GM20000 (cell line): ENCODE measurements around the gene USPL1.

Experiments
- DNase-seq: peaks from one replicate; pipeline ENCODE4 v3.0.0; 2012; ENCODE audit warnings: low spot score
- TF ChIP-seq, protein P1 (sequence below): IDR thresholded peaks from 2 replicates; pipeline ENCODE4 v1.5.1; 2012; ENCODE audit warnings: mild to moderate bottlenecking, control low read depth; ENCODE audit errors: extremely low read depth, missing control alignments

Gene USPL1

DNA sequence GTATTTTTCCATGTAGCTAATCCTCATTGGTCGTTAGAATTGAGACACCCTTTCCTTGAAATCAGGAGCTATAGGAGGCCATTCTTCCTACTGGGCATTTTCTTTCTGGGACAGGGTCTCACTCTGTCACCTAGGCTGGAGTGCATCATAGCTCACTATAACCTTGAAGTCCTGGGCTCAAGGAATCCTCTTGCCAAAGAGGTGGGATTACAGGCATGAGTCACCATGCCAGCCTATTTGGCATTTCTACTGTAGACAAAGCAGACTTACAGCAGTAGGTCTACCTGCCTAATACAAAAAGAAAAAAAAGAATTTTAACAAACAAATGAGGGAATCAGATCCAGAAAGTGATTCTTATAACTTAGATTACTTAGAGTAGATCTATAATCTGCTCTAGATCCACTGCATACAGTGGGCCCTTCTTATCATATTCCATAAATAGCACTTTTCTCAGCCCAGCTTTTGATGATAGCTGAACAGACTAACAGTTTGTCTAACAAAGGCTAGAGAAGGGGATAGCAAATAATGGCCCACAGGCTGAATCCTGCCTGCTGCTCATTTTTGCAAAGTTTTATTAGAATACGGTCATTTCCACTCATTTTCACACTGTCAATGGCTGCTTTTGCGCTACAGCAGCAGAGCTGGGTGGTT, 36.7 kb upstream of the USPL1 start:
- TF ChIP-seq, protein P1, sequence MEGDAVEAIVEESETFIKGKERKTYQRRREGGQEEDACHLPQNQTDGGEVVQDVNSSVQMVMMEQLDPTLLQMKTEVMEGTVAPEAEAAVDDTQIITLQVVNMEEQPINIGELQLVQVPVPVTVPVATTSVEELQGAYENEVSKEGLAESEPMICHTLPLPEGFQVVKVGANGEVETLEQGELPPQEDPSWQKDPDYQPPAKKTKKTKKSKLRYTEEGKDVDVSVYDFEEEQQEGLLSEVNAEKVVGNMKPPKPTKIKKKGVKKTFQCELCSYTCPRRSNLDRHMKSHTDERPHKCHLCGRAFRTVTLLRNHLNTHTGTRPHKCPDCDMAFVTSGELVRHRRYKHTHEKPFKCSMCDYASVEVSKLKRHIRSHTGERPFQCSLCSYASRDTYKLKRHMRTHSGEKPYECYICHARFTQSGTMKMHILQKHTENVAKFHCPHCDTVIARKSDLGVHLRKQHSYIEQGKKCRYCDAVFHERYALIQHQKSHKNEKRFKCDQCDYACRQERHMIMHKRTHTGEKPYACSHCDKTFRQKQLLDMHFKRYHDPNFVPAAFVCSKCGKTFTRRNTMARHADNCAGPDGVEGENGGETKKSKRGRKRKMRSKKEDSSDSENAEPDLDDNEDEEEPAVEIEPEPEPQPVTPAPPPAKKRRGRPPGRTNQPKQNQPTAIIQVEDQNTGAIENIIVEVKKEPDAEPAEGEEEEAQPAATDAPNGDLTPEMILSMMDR = no peak
- DNase-seq = no peak

DNA sequence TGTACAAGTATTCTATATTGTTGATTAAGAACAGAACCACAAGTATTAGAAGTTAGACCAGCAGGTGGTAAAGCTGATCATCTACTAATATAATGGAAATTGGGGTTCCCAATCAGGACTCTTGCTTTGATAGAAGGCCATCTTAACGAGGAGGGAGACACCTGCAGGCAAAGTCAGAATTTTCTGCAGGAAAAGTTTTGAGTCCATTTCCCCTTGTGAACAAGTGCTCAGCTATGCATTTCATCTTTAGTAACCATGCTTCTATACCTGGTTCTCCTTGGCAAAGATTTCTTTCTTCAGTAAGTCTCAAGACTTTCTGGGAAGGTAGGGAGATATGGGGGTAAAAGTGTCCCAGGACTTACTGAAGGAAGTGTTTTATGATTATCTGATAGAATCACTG, 36.1 kb upstream of the USPL1 start:
- TF ChIP-seq, protein P1 = no peak
- DNase-seq = peak; percentile 27

DNA sequence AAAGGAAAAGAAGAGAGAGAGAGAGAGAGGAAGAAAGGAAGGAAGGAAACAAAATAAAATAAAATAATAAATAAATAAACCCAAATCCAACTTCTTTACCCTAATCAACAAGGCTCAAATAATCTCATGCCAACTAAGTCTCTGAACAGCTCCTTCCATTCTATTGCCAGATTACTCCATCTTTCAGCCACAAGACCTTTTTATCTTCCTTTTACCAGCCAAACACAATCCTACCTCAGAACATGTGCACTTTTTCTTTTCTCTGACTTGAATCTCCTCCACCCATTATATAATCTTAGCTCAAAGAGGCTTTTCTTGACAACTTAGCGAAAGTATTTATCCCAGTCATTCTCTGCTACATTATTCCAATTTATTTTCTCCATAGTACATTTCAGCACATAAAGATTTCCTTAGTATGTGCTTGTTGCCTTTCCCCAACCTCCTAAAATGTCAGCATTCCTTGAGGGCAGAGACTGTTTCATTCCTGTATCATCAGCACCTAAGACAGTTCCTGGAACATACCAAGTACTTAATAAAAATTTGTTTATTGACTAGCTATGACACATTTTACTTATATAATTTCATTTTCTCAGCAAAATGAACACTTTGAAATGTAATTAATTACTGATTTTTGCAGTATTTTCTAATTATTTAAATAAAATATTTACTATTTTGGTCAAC, 33.5 kb upstream of the USPL1 start:
- TF ChIP-seq, protein P1 = no peak
- no peak for DNase-seq

DNA sequence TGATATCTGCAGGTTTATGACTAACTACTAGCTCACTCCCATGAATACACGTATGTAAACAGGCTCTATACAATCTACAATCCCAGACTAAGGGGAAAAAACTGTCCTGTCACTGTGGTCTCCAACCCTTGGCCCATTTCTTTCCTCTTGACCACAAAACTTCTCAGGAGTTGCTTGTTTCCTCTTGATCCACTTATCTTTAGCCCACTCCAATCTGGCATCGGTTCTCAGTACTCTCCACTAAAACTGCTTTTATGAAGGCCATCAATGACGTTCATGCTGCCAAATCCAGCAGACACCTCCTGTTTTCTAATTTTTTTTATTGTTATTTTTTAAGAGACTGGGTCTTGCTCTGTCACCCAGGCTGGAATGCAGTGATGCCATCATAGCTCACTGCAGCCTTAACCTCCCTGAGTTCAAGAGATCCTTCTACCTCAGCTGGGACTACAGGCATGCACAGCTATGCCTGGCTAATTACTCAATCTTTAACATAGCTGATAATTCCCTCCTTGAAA, 31.9 kb upstream of the USPL1 start:
- no peak for DNase-seq
- TF ChIP-seq, protein P1 = no peak

DNA sequence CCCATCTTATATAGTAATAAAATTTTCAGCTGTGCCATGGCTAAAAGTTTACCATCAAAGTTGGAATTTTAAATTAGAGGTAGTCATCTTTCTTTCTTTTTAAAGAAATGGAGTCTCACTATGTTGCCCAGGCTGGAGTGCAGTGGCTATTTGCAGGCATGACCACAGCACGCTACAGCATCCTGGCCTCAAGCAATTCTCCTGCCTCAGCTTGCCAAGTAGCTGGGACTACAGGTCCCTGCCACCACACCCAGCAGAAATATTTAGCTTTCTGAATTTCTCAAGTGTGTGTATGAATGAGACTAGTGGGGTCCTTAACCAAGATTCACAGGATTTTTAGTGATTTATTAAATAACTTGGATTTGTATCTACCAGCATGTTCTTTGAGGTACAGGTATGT, 30.5 kb upstream of the USPL1 start:
- no peak for DNase-seq
- TF ChIP-seq, protein P1 = no peak

DNA sequence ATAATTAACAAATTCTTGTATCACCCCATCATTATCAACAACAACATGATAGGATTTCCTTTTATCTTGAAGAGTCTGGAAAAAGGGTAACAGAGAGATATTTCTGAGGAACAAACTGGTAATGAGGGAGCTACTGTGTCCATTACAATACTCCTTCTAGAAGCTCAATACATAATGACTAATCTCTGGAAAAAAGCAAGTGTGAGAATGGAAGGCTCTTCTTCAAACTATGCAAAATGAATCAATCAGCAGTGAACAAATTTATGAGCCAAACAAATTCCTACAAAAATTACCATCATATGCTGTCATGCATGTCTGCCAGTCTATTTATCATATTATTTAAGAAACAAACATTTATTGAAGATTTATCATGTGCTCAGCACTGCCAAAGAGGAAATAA, 30.0 kb upstream of the USPL1 start:
- TF ChIP-seq, protein P1 = no peak
- no peak for DNase-seq

DNA sequence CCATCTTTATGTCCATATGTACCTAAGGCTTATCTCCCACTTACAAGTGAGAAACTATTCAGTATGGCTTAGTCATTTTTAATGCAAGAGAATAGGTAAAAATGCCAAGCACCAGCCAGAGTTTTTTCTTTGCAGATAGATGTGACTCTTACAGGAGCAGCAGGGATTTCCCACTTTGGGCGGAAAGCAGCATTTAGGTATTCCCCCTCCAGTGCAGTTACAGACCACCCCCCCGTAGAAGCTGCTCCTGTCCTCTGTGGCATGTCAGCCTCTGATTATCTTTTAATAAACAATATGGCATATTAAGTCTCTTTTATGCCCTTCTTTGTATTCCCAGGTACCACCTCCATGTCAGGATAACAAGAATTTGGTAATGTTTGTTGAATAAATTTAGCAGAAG, 24.7 kb upstream of the USPL1 start:
- TF ChIP-seq, protein P1 = no peak
- DNase-seq = peak; percentile 20
